Measurements from ENCODE around the gene LUZP1.

LUZP1 gene

GRCh38 chr1:23088027-23088426 lies 80.6 kb downstream of the LUZP1 start:
- DNase-seq: no peak
- TF ChIP-seq POLR2A (IDR thresholded peaks at IDR 0.05; ENCODE audit: low read length) (no peak), GATA1 (IDR thresholded peaks at IDR 0.05; ENCODE audit: low read depth, low read length) (no peak)

DNA sequence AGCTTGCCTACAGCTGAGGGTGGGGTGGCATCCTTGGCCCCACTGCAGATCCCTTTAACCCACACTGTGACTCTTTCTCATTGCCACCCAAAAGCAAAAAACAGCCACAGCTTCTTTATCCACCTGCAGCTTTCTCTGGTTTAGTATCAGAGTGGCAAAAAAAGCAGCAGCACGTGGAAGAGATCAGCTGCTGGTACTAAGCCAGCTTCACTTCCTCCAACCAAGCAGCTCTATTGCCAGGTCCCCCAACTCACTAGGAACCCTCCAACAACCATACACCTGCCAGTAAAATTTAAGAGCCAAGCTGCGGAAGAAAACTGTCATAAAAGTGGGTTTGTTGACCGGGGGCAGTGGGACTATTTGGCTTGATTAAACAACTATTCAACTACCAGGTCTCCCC lies 83.0 kb downstream of the LUZP1 start:
- DNase-seq: no peak
- TF ChIP-seq POLR2A (IDR thresholded peaks at IDR 0.05; ENCODE audit: low read length) (no peak), GATA1 (IDR thresholded peaks at IDR 0.05; ENCODE audit: low read depth, low read length) (no peak)

DNA sequence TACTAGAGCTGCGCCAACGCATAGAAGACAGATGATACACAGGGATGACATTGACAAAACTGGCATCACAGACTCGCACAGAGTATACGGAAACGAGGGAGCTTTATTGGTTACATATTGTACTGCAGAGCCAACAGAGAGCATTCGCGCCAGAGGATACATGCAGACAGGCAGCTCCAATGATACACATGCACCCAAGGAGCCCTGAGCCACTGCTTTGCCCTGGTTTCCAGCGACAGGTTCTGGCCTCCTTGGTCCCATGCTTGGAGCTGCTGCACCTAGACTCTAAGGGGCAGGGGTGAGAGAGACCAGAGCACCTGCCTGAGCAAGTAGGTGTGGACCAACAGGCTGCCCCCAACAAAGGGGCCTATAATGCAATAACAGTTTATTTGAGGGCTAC lies 83.8 kb downstream of the LUZP1 start:
- no peak for DNase-seq
- TF ChIP-seq GATA1 (IDR thresholded peaks at IDR 0.05; ENCODE audit: low read depth, low read length): no peak
- TF ChIP-seq POLR2A (IDR thresholded peaks at IDR 0.05; ENCODE audit: low read length): no peak

DNA sequence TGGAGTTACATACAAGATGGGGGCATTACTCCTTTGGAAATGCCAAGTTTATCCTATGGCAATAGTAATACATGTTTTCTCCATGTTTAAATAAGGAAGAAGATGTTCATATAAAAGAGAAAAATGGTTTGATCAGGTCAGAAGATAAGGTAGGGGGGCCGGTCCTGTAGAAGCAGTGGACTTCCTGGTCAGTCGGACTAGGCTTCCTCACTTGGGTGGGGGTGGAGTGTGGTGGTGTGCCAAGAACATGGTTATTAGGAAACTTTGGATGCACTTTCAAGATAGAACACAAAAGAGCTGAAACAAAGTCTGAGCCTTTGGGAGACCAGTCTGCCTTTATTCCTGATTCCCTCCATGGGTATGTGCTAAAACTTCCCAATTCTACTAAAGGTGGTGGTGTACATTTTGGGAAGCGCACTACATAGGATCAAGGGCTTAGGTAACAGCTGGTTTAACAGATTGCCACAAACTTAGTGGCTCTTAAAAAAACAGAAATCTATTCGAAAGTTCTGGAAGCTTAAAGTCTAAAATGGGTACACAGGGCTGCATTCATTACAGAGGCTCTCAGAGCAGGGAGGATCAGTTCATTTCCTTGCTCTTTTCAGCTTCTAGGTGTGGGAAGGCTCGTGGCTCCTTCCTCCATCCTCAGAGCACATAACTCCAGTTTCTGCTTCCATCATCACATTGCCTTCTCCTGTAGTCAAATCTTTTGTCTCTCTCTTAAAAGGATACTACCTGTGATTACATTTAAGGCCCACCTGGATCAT lies 84.8 kb downstream of the LUZP1 start:
- no peak for TF ChIP-seq POLR2A (IDR thresholded peaks at IDR 0.05; ENCODE audit: low read length)
- no peak for TF ChIP-seq GATA1 (IDR thresholded peaks at IDR 0.05; ENCODE audit: low read depth, low read length)
- DNase-seq: no peak

DNA sequence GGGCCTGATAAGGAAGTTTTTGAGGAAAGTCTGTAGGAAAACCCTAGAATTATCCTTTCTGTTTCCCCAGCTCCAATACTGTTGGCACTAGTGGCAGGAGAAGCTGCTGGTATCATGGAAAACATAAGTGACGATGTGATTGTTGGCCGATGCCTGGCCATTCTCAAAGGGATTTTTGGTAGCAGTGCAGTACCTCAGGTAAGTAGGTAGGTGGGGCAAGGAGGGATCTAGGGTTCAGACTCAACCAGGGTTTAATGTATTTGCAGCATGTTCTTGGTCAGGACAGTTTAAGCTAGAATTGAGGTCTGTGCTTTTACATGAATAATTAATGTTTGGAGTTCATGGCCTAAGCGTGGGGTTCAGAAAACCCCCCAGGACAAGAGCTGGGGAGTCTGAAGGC lies 87.3 kb downstream of the LUZP1 start:
- no peak for DNase-seq
- TF ChIP-seq GATA1 (IDR thresholded peaks at IDR 0.05; ENCODE audit: low read depth, low read length) (no peak), POLR2A (IDR thresholded peaks at IDR 0.05; ENCODE audit: low read length) (no peak)

GRCh38 chr1:23080885-23081284 lies 87.8 kb downstream of the LUZP1 start:
- no peak for TF ChIP-seq POLR2A (IDR thresholded peaks at IDR 0.05; ENCODE audit: low read length)
- TF ChIP-seq GATA1 (IDR thresholded peaks at IDR 0.05; ENCODE audit: low read depth, low read length): no peak
- DNase-seq: no peak

- no peak for DNase-seq
- TF ChIP-seq GATA1 (IDR thresholded peaks at IDR 0.05; ENCODE audit: low read depth, low read length): no peak
- no peak for TF ChIP-seq POLR2A (IDR thresholded peaks at IDR 0.05; ENCODE audit: low read length)
Observed at GRCh38 chr1:23079025-23079424, 89.6 kb downstream of the LUZP1 start.

GRCh38 chr1:23074012-23074411 lies 94.6 kb downstream of the LUZP1 start:
- no peak for DNase-seq
- TF ChIP-seq POLR2A (IDR thresholded peaks at IDR 0.05; ENCODE audit: low read length): no peak
- TF ChIP-seq GATA1 (IDR thresholded peaks at IDR 0.05; ENCODE audit: low read depth, low read length): no peak

- DNase-seq: no peak
- TF ChIP-seq GATA1 (IDR thresholded peaks at IDR 0.05; ENCODE audit: low read depth, low read length) (no peak), POLR2A (IDR thresholded peaks at IDR 0.05; ENCODE audit: low read length) (no peak)
Observed at GRCh38 chr1:23069675-23070074, 99.0 kb downstream of the LUZP1 start.

GRCh38 chr1:23069149-23069548 lies 99.5 kb downstream of the LUZP1 start:
- no peak for DNase-seq
- no peak for TF ChIP-seq GATA1 (IDR thresholded peaks at IDR 0.05; ENCODE audit: low read depth, low read length)
- TF ChIP-seq POLR2A (IDR thresholded peaks at IDR 0.05; ENCODE audit: low read length): no peak

GRCh38 chr1:23066075-23066474 lies 102.6 kb downstream of the LUZP1 start:
- DNase-seq: no peak
- TF ChIP-seq GATA1 (IDR thresholded peaks at IDR 0.05; ENCODE audit: low read depth, low read length) (no peak), POLR2A (IDR thresholded peaks at IDR 0.05; ENCODE audit: low read length) (no peak)

DNA sequence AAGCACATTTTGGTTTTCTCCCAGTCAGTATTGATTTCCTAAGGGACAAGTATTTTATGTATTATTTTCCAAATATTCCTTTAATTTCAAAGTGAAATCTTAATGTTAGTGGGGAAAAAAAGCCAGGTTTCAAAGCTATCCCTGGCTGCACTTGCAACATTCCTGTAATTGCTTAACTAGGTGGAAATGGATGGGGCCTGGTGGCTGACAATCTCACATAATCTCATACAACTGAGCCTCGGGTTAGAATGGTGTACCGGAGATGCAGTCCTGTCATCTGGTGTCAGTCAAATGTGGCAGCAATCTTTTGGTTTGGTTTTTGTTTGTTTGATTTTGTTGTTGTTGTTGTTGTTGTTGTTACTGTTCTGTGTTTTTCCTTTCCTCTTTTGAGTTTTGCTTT lies 103.3 kb downstream of the LUZP1 start:
- TF ChIP-seq POLR2A (IDR thresholded peaks at IDR 0.05; ENCODE audit: low read length): no peak
- no peak for TF ChIP-seq GATA1 (IDR thresholded peaks at IDR 0.05; ENCODE audit: low read depth, low read length)
- no peak for DNase-seq

DNA sequence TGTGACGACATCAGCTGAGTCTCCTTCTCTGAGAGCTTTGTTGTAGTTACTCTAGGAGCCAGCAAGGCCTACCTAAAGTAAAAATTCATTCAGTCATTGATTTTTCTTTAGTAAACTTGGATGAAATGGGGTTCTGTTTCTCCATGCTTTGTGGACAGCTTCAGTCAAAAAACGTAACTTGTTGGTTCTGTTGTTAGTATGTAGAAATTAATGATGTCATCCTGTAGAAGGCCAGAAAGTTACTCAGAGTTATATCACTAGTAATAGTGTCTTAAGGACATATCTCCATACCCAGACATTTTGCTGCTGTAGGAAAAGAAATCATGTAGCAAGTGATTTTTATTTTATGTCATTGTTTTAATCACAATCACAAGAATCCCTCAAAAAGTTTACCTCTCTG lies 106.4 kb downstream of the LUZP1 start:
- DNase-seq: no peak
- TF ChIP-seq GATA1 (IDR thresholded peaks at IDR 0.05; ENCODE audit: low read depth, low read length) (no peak), POLR2A (IDR thresholded peaks at IDR 0.05; ENCODE audit: low read length) (no peak)

GRCh38 chr1:23057301-23057700 lies 111.4 kb downstream of the LUZP1 start:
- TF ChIP-seq GATA1 (IDR thresholded peaks at IDR 0.05; ENCODE audit: low read depth, low read length): no peak
- no peak for TF ChIP-seq POLR2A (IDR thresholded peaks at IDR 0.05; ENCODE audit: low read length)
- no peak for DNase-seq

- TF ChIP-seq POLR2A (IDR thresholded peaks at IDR 0.05; ENCODE audit: low read length): no peak
- no peak for TF ChIP-seq GATA1 (IDR thresholded peaks at IDR 0.05; ENCODE audit: low read depth, low read length)
- no peak for DNase-seq
Observed at GRCh38 chr1:23051290-23051909, 117.3 kb downstream of the LUZP1 start.

Measured in erythroblast (primary cell).